ENCODE measurements around the gene FGD4. TPM values are rescaled to one million over a fixed set of nuclear protein-coding genes. Genes with fewer than 3 reads are reported as not detected.

The FGD4 gene
- total RNA-seq, 1 experiment from 2014 or later = 54.3 TPM

DNA sequence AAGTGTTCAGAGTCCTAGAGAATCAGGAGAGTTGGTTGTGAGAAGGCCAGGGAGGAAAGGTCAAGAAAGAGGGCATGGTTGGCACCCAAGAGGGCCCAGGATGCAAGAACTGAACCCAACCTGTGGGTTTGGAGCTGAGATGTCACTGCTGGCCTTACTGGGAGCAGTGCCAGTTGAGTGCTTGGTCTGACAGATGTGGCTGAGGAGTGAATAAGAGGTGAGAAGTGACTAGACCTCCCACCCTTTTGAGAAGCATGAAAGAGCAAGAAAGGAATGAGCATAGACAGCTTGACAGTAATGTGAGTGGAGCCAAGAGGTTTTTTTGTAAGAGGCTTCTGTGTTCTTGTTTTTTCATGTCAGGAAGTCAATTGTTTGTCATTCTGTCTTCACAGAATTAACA lies 95.3 kb downstream of the FGD4 start:
- no peak overlapping the region for H3K18ac ChIP-seq (ENCODE audit: insufficient read length, low read depth, low read length)
- Mint-ChIP-seq H3K4me3 (no peak overlapping the region), H3K4me1 (peaks cover 20 to 21% of the 10 kb centered on the region in 2 experiments), H3K36me3 (ENCODE audit: insufficient read depth in 1 of 3, low read depth in 3 of 3) (peaks cover 0 to 2% (median 0%) of the 10 kb centered on the region in 3 experiments; a peak in 2 of 7 replicates), H3K27me3 (ENCODE audit: low read depth) (no peaks in the 10 kb centered on the region), H3K27ac (no peak overlapping the region), H3K9me3 (no peaks in the 10 kb centered on the region)
- H4K91ac ChIP-seq (ENCODE audit: insufficient read length, low read depth, low read length) = no peak overlapping the region
- H3K79me2 ChIP-seq (ENCODE audit: insufficient read depth, low read length) = peaks cover 6% of the 10 kb centered on the region; the same call in 1 of the 2 replicates
- no peak overlapping the region for H2BK15ac ChIP-seq (ENCODE audit: low read depth, low read length)
- H3K79me1 ChIP-seq (ENCODE audit: insufficient read depth, low read depth, low read length, poor library complexity, severe bottlenecking) = peaks cover 3% of the 10 kb centered on the region
- peaks cover 6% of the 10 kb centered on the region; the same call in 1 of the 2 replicates for H3K4me1 ChIP-seq (ENCODE audit: insufficient read depth, low read length)
- no peaks in the 10 kb centered on the region for H3K23me2 ChIP-seq (ENCODE audit: insufficient read length, low read depth, low read length, poor library complexity, severe bottlenecking)
- no peak overlapping the region for H3K4ac ChIP-seq (ENCODE audit: low read depth, low read length)
- no peak overlapping the region for H2AFZ ChIP-seq (ENCODE audit: low read length)
- H3K56ac ChIP-seq (ENCODE audit: insufficient read length, low read depth, low read length) = no peak overlapping the region
- no peak overlapping the region for H2BK12ac ChIP-seq (ENCODE audit: insufficient read length, low read depth, low read length)
- H2AK5ac ChIP-seq (ENCODE audit: insufficient read length, low read length) = no peak overlapping the region
- no peak overlapping the region for H2BK20ac ChIP-seq (ENCODE audit: low read depth, low read length, poor library complexity, severe bottlenecking)
- H3K9ac ChIP-seq (ENCODE audit: extremely low read depth, insufficient read length, low read length) = no peak overlapping the region
- TF ChIP-seq, protein P1, sequence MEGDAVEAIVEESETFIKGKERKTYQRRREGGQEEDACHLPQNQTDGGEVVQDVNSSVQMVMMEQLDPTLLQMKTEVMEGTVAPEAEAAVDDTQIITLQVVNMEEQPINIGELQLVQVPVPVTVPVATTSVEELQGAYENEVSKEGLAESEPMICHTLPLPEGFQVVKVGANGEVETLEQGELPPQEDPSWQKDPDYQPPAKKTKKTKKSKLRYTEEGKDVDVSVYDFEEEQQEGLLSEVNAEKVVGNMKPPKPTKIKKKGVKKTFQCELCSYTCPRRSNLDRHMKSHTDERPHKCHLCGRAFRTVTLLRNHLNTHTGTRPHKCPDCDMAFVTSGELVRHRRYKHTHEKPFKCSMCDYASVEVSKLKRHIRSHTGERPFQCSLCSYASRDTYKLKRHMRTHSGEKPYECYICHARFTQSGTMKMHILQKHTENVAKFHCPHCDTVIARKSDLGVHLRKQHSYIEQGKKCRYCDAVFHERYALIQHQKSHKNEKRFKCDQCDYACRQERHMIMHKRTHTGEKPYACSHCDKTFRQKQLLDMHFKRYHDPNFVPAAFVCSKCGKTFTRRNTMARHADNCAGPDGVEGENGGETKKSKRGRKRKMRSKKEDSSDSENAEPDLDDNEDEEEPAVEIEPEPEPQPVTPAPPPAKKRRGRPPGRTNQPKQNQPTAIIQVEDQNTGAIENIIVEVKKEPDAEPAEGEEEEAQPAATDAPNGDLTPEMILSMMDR (conservative IDR thresholded peaks at IDR 0.05) = no peak
- DNase-seq = no peak
- H3K9me3 ChIP-seq (ENCODE audit: control insufficient read depth, low read depth, low read length) = no peaks in the 10 kb centered on the region
- no peak overlapping the region for H3K4me2 ChIP-seq (ENCODE audit: insufficient read depth, insufficient read length, low read length)
- peak overlapping the region; percentile 12 for H2BK120ac ChIP-seq (ENCODE audit: low read depth, low read length, poor library complexity, severe bottlenecking)
- H3K14ac ChIP-seq (ENCODE audit: insufficient read depth, low read length) = no peak overlapping the region; the same call in 1 of the 2 replicates
- no peaks in the 10 kb centered on the region for H3K27me3 ChIP-seq (ENCODE audit: insufficient read depth, low read length)
- H4K8ac ChIP-seq (replicated peaks; ENCODE audit: insufficient read length, low read depth, low read length) = no peak overlapping the region
- H3K23ac ChIP-seq (ENCODE audit: insufficient read length, low read depth, low read length) = no peak overlapping the region
- H3K27ac ChIP-seq (ENCODE audit: insufficient read length, low read depth, low read length) = no peak overlapping the region
- H2BK5ac ChIP-seq (ENCODE audit: insufficient read length, low read length) = no peak overlapping the region
- no peak overlapping the region for H4K5ac ChIP-seq (ENCODE audit: insufficient read length, low read depth, low read length)
- H4K20me1 ChIP-seq (ENCODE audit: control insufficient read depth, insufficient read depth, insufficient read length) = no peaks in the 10 kb centered on the region
- H3T11ph ChIP-seq (ENCODE audit: low read length) = no peak overlapping the region
